Measurements from ENCODE around the gene POFUT2. TPM values are rescaled to one million over a fixed set of nuclear protein-coding genes. Genes with fewer than 3 reads are reported as not detected.

The POFUT2 gene
- total RNA-seq, 1 experiment from 2014 or later, result 31.4 TPM

GRCh38 chr21:45320261-45321025, 32.7 kb upstream of the POFUT2 start:
- no peaks in the 10 kb centered on the region for H3K27me3 Mint-ChIP-seq (ENCODE audit: unreplicated experiment)
- DNase-seq, result no peak
- H3K9me3 Mint-ChIP-seq (ENCODE audit: low read depth, unreplicated experiment), result no peaks in the 10 kb centered on the region
- H3K4me1 Mint-ChIP-seq (ENCODE audit: low read depth, unreplicated experiment), result peaks cover 10% of the 10 kb centered on the region
- no peak for TF ChIP-seq CTCF (IDR thresholded peaks at IDR 0.05; ENCODE audit: unreplicated experiment)
- no peak overlapping the region for H3K4me3 Mint-ChIP-seq (ENCODE audit: low read depth, unreplicated experiment)
- no TSS peak for BruUV-seq (replicated peaks)
- no peak overlapping the region for H3K27ac Mint-ChIP-seq (ENCODE audit: unreplicated experiment)
- intact Hi-C loops (cut with micrococcal nuclease; ENCODE audit: unreplicated experiment), result no loop called here
- H3K36me3 Mint-ChIP-seq (ENCODE audit: insufficient read depth, unreplicated experiment), result peaks cover 18% of the 10 kb centered on the region
- CTCF ChIA-PET, result interaction anchor here (0.8 kb wide), 1 partner anchor 9 kb away, joined by 3 read pairs; no protein-coding TSS in a partner anchor

GRCh38 chr21:45319461-45320211, 31.9 kb upstream of the POFUT2 start:
- peak overlapping the region; percentile 98 for H3K27ac Mint-ChIP-seq (ENCODE audit: unreplicated experiment)
- peak overlapping the region; percentile 55 for H3K4me3 Mint-ChIP-seq (ENCODE audit: low read depth, unreplicated experiment)
- peak; percentile 17 for DNase-seq
- H3K27me3 Mint-ChIP-seq (ENCODE audit: unreplicated experiment), result no peaks in the 10 kb centered on the region
- H3K4me1 Mint-ChIP-seq (ENCODE audit: low read depth, unreplicated experiment), result peaks cover 10% of the 10 kb centered on the region
- H3K9me3 Mint-ChIP-seq (ENCODE audit: low read depth, unreplicated experiment), result no peaks in the 10 kb centered on the region
- BruUV-seq (replicated peaks), result no TSS peak
- CTCF ChIA-PET, result interaction anchor here (0.8 kb wide), 1 partner anchor 10 kb away, joined by 3 read pairs; no protein-coding TSS in a partner anchor
- peaks cover 18% of the 10 kb centered on the region for H3K36me3 Mint-ChIP-seq (ENCODE audit: insufficient read depth, unreplicated experiment)
- TF ChIP-seq CTCF (IDR thresholded peaks at IDR 0.05; ENCODE audit: unreplicated experiment), result no peak
- intact Hi-C loops (cut with micrococcal nuclease; ENCODE audit: unreplicated experiment), result no loop called here

GRCh38 chr21:45318556-45319404, 31.1 kb upstream of the POFUT2 start:
- no peak for TF ChIP-seq CTCF (IDR thresholded peaks at IDR 0.05; ENCODE audit: unreplicated experiment)
- Mint-ChIP-seq H3K36me3 (ENCODE audit: insufficient read depth, unreplicated experiment) (peaks cover 14% of the 10 kb centered on the region), H3K4me3 (ENCODE audit: low read depth, unreplicated experiment) (peak overlapping the region; percentile 55), H3K27ac (ENCODE audit: unreplicated experiment) (peak overlapping the region; percentile 98), H3K27me3 (ENCODE audit: unreplicated experiment) (no peaks in the 10 kb centered on the region), H3K9me3 (ENCODE audit: low read depth, unreplicated experiment) (no peaks in the 10 kb centered on the region), H3K4me1 (ENCODE audit: low read depth, unreplicated experiment) (peaks cover 10% of the 10 kb centered on the region)
- CTCF ChIA-PET, result no interaction called here
- intact Hi-C loops (cut with micrococcal nuclease; ENCODE audit: unreplicated experiment), result no loop called here
- BruUV-seq (replicated peaks), result no TSS peak
- peak; percentile 69 for DNase-seq

- peaks cover 12% of the 10 kb centered on the region for H3K36me3 Mint-ChIP-seq (ENCODE audit: insufficient read depth, unreplicated experiment)
- no peak for DNase-seq
- no peaks in the 10 kb centered on the region for H3K27me3 Mint-ChIP-seq (ENCODE audit: unreplicated experiment)
- H3K4me3 Mint-ChIP-seq (ENCODE audit: low read depth, unreplicated experiment), result no peak overlapping the region
- intact Hi-C loops (cut with micrococcal nuclease; ENCODE audit: unreplicated experiment), result no loop called here
- CTCF ChIA-PET, result no interaction called here
- no peaks in the 10 kb centered on the region for H3K9me3 Mint-ChIP-seq (ENCODE audit: low read depth, unreplicated experiment)
- BruUV-seq (replicated peaks), result no TSS peak
- H3K27ac Mint-ChIP-seq (ENCODE audit: unreplicated experiment), result no peak overlapping the region
- no peak for TF ChIP-seq CTCF (IDR thresholded peaks at IDR 0.05; ENCODE audit: unreplicated experiment)
- peaks cover 10% of the 10 kb centered on the region for H3K4me1 Mint-ChIP-seq (ENCODE audit: low read depth, unreplicated experiment)
Observed at GRCh38 chr21:45318146-45318555, 30.5 kb upstream of the POFUT2 start.
